H9 (cell line): ENCODE results near the gene CWC27. TPM values are rescaled to one million over a fixed set of nuclear protein-coding genes. Genes with fewer than 3 reads are reported as not detected.

Experiments used
- DNase-seq: peaks from one replicate; pipeline ENCODE4 v3.0.0-alpha.2; 2017
- H2AFZ ChIP-seq: one replicate; pipeline ENCODE4 v1.6.1; 2013; ENCODE audit warnings: mild to moderate bottlenecking, low read length, control low read depth, moderate library complexity
- H2AK5ac ChIP-seq: 2 replicates; pipeline ENCODE4 v1.6.1; 2013; ENCODE audit warnings: low read length, control low read depth, mixed read lengths; ENCODE audit not compliant: insufficient read length
- H2BK120ac ChIP-seq: one replicate; pipeline ENCODE4 v1.6.1; 2013; ENCODE audit warnings: low read depth, mild to moderate bottlenecking, low read length, control low read depth, inconsistent platforms; ENCODE audit not compliant: poor library complexity, severe bottlenecking
- H2BK12ac ChIP-seq: 2 replicates; pipeline ENCODE4 v1.6.1; 2013; ENCODE audit warnings: low read length, control low read depth, mixed read lengths, low read depth; ENCODE audit not compliant: insufficient read length
- H2BK15ac ChIP-seq: 2 replicates; pipeline ENCODE4 v1.6.1; 2013; ENCODE audit warnings: low read depth, low read length, control low read depth
- H2BK20ac ChIP-seq: one replicate; pipeline ENCODE4 v1.6.1; 2013; ENCODE audit warnings: low read depth, mild to moderate bottlenecking, low read length, control low read depth, inconsistent platforms; ENCODE audit not compliant: poor library complexity, severe bottlenecking
- H2BK5ac ChIP-seq: 2 replicates; pipeline ENCODE4 v1.6.1; 2013; ENCODE audit warnings: low read length, control low read depth, mixed read lengths; ENCODE audit not compliant: insufficient read length
- H3K14ac ChIP-seq: 2 replicates; pipeline ENCODE4 v1.6.1; 2013; ENCODE audit warnings: low read length, control low read depth; ENCODE audit not compliant: insufficient read depth
- H3K18ac ChIP-seq: 2 replicates; pipeline ENCODE4 v1.6.1; 2013; ENCODE audit warnings: low read depth, mild to moderate bottlenecking, mixed read lengths, low read length, control low read depth; ENCODE audit not compliant: insufficient read length
- H3K23ac ChIP-seq: 2 replicates; pipeline ENCODE4 v1.6.1; 2013; ENCODE audit warnings: low read length, control low read depth, mixed read lengths, low read depth; ENCODE audit not compliant: insufficient read length
- H3K23me2 ChIP-seq: 2 replicates; pipeline ENCODE4 v1.6.1; 2013; ENCODE audit warnings: low read depth, mild to moderate bottlenecking, mixed read lengths, low read length, control low read depth; ENCODE audit not compliant: insufficient read length, poor library complexity, severe bottlenecking
- H3K27ac ChIP-seq: 2 replicates; pipeline ENCODE4 v1.5.1; 2013; ENCODE audit warnings: low read length, control low read depth, mixed read lengths, low read depth; ENCODE audit not compliant: insufficient read length
- H3K27me3 ChIP-seq: 2 replicates; pipeline ENCODE4 v1.6.1; 2013; ENCODE audit warnings: low read length, control low read depth, inconsistent platforms; ENCODE audit not compliant: insufficient read depth
- H3K4ac ChIP-seq: 2 replicates; pipeline ENCODE4 v1.6.1; 2013; ENCODE audit warnings: low read depth, mild to moderate bottlenecking, control low read depth, inconsistent platforms, low read length, moderate library complexity
- H3K4me1 ChIP-seq: 2 replicates; pipeline ENCODE4 v1.6.1; 2013; ENCODE audit warnings: low read length, control low read depth, inconsistent platforms; ENCODE audit not compliant: insufficient read depth
- H3K4me2 ChIP-seq: 2 replicates; pipeline ENCODE4 v1.6.1; 2013; ENCODE audit warnings: low read length, control low read depth, mixed read lengths; ENCODE audit not compliant: insufficient read length, insufficient read depth
- H3K56ac ChIP-seq: 2 replicates; pipeline ENCODE4 v1.6.1; 2013; ENCODE audit warnings: low read depth, mild to moderate bottlenecking, mixed read lengths, low read length, control low read depth; ENCODE audit not compliant: insufficient read length
- H3K79me1 ChIP-seq: 2 replicates; pipeline ENCODE4 v1.6.1; 2013; ENCODE audit warnings: low read depth, mild to moderate bottlenecking, moderate library complexity, low read length, control low read depth, inconsistent platforms; ENCODE audit not compliant: insufficient read depth, poor library complexity, severe bottlenecking
- H3K79me2 ChIP-seq: 2 replicates; pipeline ENCODE4 v1.6.1; 2013; ENCODE audit warnings: low read length, control low read depth, inconsistent platforms; ENCODE audit not compliant: insufficient read depth
- H3K9ac ChIP-seq: 2 replicates; pipeline ENCODE4 v1.6.1; 2013; ENCODE audit warnings: low read length, control low read depth, mixed read lengths; ENCODE audit not compliant: insufficient read length; ENCODE audit errors: extremely low read depth
- H3K9me3 ChIP-seq: one replicate; pipeline ENCODE4 v1.6.1; 2013; ENCODE audit warnings: low read depth, low read length, inconsistent platforms; ENCODE audit not compliant: control insufficient read depth
- H3T11ph ChIP-seq: one replicate; pipeline ENCODE4 v1.6.1; 2013; ENCODE audit warnings: mild to moderate bottlenecking, low read length, control low read depth, inconsistent platforms
- H4K20me1 ChIP-seq: one replicate; pipeline ENCODE4 v1.6.1; 2013; ENCODE audit not compliant: control insufficient read depth, insufficient read length, insufficient read depth
- H4K5ac ChIP-seq: 2 replicates; pipeline ENCODE4 v1.6.1; 2013; ENCODE audit warnings: low read depth, mild to moderate bottlenecking, mixed read lengths, low read length, control low read depth; ENCODE audit not compliant: insufficient read length
- H4K8ac ChIP-seq: replicated peaks from 2 replicates; pipeline ENCODE4 v1.6.1; 2013; ENCODE audit warnings: low read length, control low read depth, mixed read lengths, low read depth; ENCODE audit not compliant: insufficient read length
- H4K91ac ChIP-seq: 2 replicates; pipeline ENCODE4 v1.6.1; 2013; ENCODE audit warnings: low read depth, mild to moderate bottlenecking, moderate library complexity, mixed read lengths, low read length, control low read depth; ENCODE audit not compliant: insufficient read length
- H3K27ac Mint-ChIP-seq, 3 experiments: 2 replicates in 2 of 3; 3 replicates in 1 of 3; pipeline ENCODE4 v1.8.0; 2020 to 2021; ENCODE audit warnings: mixed read lengths in 3 of 3, mild to moderate bottlenecking in 1 of 3, moderate library complexity in 1 of 3
- H3K27me3 Mint-ChIP-seq: 2 replicates; pipeline ENCODE4 v1.8.0; 2021; ENCODE audit warnings: low read depth, mild to moderate bottlenecking, moderate library complexity, mixed read lengths
- H3K36me3 Mint-ChIP-seq, 3 experiments: 2 replicates in 2 of 3; 3 replicates in 1 of 3; pipeline ENCODE4 v1.8.0; 2020 to 2021; ENCODE audit warnings: low read depth in 3 of 3, mixed read lengths in 3 of 3; ENCODE audit not compliant: insufficient read depth in 1 of 3
- H3K4me1 Mint-ChIP-seq, 2 experiments: 2 replicates each; pipeline ENCODE4 v1.8.0; 2020; ENCODE audit warnings: mixed read lengths in 2 of 2
- H3K4me3 Mint-ChIP-seq, 2 experiments: 2 replicates in 1 of 2; 3 replicates in 1 of 2; pipeline ENCODE4 v1.8.0; 2020 to 2021; ENCODE audit warnings: mild to moderate bottlenecking in 2 of 2, mixed read lengths in 2 of 2, moderate library complexity in 1 of 2
- H3K9me3 Mint-ChIP-seq, 2 experiments: 2 replicates in 1 of 2; 3 replicates in 1 of 2; pipeline ENCODE4 v1.8.0; 2020; ENCODE audit warnings: mild to moderate bottlenecking in 2 of 2, mixed read lengths in 2 of 2, moderate library complexity in 1 of 2
- WGBS: extraction: QIAGEN DNeasy Blood & Tissue Kit; methylation state at CpG from one replicate; pipeline ENCODE4 v1.1.7; 2013; ENCODE audit warnings: missing lambda C conversion rate, low lambda C conversion rate, mixed read lengths; ENCODE audit not compliant: insufficient read length; ENCODE audit errors: extremely low coverage; 5-methylcytosine and 5-hydroxymethylcytosine counted together
- total RNA-seq: library from RNA; stranded (reverse); gene quantifications from 2 replicates; pipeline ENCODE4 v1.2.1, GENCODE V29; 2021
- TF ChIP-seq, protein P1 (sequence below): fragments of 200-600 bp; sonication (generic); conservative IDR thresholded peaks from 3 replicates; pipeline ENCODE4 v1.8.0; 2021; ENCODE audit warnings: antibody characterized with exemption, mild to moderate bottlenecking

The CWC27 gene
- total RNA-seq, 1 experiment from 2014 or later: 41.9 TPM

DNA sequence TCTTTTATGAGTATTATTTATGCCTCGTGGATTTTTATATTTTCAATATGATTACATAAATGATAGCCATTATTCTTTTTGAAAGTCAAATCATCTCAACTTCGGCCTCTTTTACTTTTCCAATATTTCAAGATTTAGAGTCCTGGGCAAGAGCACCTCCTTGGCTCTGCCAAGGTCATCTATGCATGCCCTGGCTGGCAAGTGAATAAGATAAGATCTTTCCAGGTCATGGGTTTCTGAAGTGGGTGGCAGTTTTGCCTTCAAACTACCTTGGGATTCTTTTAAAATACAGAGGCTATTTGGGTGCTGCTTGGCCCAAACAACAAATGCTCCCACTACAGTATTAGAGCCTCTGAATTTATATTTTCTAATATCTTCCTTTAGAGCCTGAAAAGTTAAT lies 95.4 kb downstream of the CWC27 start:
- Mint-ChIP-seq H3K36me3 (peaks cover 0 to 2% (median 0%) of the 10 kb centered on the region in 3 experiments; a peak in 1 of 7 replicates), H3K4me1 (peaks cover 2 to 3% of the 10 kb centered on the region in 2 experiments), H3K4me3 (no peak overlapping the region), H3K9me3 (no peaks in the 10 kb centered on the region), H3K27ac (no peak overlapping the region), H3K27me3 (no peaks in the 10 kb centered on the region)
- Histone ChIP-seq H2BK15ac (no peak overlapping the region), H3K79me2 (no peaks in the 10 kb centered on the region), H2BK120ac (no peak overlapping the region), H3K27me3 (no peaks in the 10 kb centered on the region), H2AFZ (no peak overlapping the region), H3K4me1 (no peaks in the 10 kb centered on the region), H2BK20ac (no peak overlapping the region), H4K91ac (no peak overlapping the region), H2BK12ac (no peak overlapping the region), H3K79me1 (no peaks in the 10 kb centered on the region), H3K23me2 (no peaks in the 10 kb centered on the region), H3K14ac (no peak overlapping the region), H4K20me1 (no peaks in the 10 kb centered on the region), H2AK5ac (no peak overlapping the region), H3K9me3 (no peaks in the 10 kb centered on the region), H3K56ac (no peak overlapping the region), H4K5ac (no peak overlapping the region), H3T11ph (no peak overlapping the region), H2BK5ac (no peak overlapping the region), H3K9ac (no peak overlapping the region), H4K8ac (no peak overlapping the region), H3K18ac (no peak overlapping the region), H3K23ac (no peak overlapping the region), H3K27ac (no peak overlapping the region), H3K4me2 (no peak overlapping the region), H3K4ac (no peak overlapping the region)
- DNase-seq: no peak
- no CpG with 5 or more reads among the region's 2 CpGs for WGBS
- TF ChIP-seq, protein P1, sequence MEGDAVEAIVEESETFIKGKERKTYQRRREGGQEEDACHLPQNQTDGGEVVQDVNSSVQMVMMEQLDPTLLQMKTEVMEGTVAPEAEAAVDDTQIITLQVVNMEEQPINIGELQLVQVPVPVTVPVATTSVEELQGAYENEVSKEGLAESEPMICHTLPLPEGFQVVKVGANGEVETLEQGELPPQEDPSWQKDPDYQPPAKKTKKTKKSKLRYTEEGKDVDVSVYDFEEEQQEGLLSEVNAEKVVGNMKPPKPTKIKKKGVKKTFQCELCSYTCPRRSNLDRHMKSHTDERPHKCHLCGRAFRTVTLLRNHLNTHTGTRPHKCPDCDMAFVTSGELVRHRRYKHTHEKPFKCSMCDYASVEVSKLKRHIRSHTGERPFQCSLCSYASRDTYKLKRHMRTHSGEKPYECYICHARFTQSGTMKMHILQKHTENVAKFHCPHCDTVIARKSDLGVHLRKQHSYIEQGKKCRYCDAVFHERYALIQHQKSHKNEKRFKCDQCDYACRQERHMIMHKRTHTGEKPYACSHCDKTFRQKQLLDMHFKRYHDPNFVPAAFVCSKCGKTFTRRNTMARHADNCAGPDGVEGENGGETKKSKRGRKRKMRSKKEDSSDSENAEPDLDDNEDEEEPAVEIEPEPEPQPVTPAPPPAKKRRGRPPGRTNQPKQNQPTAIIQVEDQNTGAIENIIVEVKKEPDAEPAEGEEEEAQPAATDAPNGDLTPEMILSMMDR: no peak
